Fibroblast of skin of back (primary cell): ENCODE results near the gene MRPL22. TPM values are rescaled to one million over a fixed set of nuclear protein-coding genes. Genes with fewer than 3 reads are reported as not detected.
A peak's percentile ranks its signal among the peaks of the same experiment; 100 is the strongest.
"Not testable (repeated sequence)": the region's sequence is repeated elsewhere in the genome, so short reads cannot be mapped to it uniquely, and the experiment has no call there.

Experiments
- DNase-seq: peaks from one replicate; pipeline ENCODE4 v3.0.0-alpha.2; 2013
- polyA plus RNA-seq, 2 experiments: library from polyadenylated mRNA; unstranded; fragments of 120-200 nt; gene quantifications; one replicate each; pipeline ENCODE4 v1.2.1, GENCODE V29; 2013; ENCODE audit not compliant: insufficient read length in 2 of 2

MRPL22 gene
- polyA plus RNA-seq (2013, experiment 1 of 2; ENCODE audit: insufficient read length), result 41.5 TPM
- 28.2 TPM for polyA plus RNA-seq (2013, experiment 2 of 2; ENCODE audit: insufficient read length)

DNA sequence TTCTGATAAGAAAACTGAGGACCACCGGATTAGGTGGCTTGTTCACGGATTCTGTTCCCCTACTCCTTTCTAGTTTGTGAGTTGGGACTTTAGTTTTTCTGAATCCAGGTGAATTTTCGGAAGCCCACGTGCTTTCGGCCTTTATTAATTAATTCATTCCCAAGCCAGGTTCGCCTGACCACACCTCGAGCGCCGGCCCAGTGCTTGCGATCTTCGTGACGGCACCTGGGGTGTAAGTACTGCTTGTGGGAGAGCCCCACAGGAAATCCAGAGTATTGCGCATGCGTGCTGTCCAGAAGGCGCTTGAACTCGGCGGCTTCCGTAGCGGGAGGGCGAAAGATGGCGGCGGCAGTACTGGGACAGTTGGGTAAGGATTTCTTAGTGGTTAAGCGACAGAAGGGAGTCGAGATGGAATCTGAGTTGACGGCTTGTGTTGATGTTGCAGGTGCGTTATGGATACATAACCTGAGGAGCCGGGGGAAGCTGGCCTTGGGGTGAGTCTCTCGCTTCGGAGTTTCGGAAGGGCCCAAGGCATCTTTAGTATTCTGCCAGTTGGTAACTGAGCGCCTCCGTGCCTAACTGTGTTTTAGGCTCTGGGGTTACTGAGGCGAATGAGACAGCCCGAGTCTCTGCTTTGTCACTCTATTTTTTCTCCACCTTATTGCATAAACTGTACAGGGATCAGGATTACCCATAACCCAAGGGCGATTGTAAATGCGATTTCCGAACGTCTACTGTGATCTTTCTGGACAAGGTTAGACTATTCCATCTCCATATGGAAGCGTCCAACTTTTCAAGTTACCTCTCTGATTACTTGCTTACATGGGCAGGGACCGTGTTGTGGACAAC, at the start of gene MRPL22:
TSS of gene MRPL22 (plus strand) at position 302 of the 849 bp plus-strand sequence. CDS start at position 340, 38 bp downstream.
- DNase-seq, result peak; percentile 92

DNA sequence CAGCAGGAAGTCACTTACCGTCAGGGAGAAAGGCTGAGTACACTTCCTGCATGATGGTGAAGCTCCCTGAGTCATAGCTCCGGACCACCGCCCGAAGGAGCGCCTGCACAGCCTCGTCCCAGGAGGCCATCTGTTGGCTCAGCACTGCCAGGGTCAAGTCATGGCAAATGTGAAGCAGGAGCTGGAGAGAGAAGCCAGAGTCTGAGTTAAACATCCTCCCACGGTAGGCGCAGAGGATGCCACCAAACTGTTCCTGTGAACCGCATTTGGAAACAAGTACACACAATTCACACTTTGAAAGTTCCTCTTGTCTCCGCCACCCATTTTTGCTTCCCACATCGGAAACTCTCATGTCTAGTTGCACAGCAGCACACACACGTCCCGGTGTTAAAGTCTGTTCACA, 48.5 kb upstream of the MRPL22 start:
- DNase-seq, result no peak

DNA sequence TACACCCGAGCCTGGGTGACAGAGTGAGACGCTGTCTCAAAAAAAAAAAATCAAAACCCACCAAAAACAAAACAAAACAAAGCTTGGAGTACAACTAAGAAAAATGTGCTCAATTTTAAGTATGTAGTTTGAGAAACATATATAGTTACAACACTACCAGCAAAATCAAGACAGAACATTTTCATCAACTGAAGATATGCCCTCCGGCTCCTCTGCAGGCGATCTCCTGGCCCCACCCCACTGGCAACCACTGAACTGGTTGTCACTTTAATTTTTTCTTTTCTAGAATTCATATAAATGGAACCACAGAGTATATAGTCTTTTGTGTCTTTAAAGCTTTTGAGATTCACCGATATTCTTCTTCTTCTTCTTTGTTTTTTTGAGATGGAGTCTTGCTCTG, 47.5 kb upstream of the MRPL22 start:
- no peak for DNase-seq

DNA sequence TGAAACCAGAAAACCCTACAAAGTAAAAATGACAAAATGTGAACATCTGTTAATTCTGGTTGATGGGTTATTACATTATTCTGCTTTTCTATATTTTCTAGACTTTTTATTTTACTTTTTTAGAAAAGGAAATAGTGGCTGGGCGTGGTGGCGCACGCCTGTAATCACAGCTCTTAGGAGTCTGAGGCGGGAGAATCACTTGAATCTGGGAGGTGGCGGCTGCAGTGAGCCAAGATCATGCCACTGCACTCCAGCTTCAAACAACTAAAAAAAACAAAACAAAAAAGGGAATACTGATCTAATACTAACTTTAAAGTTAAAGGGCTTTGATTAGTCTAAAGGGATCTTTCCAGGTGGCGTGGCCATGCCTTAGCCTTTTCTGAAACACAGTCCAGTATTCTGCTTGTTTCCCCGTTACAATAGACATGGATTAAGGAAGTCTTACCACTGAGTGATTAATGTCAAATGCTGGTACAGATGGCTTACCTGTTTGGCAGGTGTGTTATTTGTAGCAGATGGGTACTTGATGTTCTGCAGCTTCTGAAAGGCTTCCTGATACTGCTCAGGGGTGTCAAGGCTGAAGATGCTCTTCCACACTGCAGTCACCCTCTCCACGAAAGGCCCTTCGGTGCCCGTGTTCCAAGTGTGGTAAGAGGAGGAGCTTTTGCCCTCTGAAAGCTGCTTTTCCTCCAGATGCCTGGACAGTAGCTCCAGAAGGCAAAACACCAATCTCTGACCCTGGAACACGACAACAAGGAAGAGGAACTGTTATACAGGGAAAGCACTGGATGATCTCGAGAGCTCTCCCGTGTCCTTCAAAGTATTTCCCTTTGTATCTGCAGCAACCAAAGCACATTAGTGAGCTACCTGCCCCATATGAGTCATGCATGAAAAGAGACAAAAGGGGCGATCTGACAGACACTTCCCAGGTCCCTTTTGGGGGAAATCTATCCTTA, 45.0 kb upstream of the MRPL22 start:
- DNase-seq, result no peak

DNA sequence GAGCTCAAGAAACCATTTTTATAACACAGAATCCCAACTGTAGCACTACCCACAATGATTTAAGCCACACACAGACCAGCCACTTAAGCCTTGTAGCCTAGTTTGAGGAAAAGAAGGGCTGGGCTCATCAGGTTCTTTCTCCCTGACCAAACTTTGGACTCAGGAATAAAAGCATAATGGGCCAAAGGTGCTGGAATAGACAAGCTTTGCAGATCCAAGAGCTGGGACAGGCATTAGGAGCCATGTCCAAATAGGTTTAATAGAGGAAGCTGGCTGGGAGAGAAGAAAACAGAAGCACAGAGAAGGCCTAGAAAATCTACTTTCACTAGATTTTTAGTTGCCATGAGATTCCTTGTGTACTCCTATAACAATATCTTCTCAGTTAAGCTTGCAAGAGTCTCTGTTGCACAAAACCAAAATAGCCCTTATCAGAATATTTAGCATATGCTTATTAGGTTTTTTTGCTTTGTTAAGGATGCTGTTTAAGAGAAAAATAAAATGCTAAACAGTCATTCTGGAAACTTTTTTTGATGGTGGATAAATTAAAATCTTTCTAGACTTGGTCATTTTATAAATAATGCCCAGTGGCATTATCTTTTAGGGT, 44.2 kb upstream of the MRPL22 start:
- no peak for DNase-seq

DNA sequence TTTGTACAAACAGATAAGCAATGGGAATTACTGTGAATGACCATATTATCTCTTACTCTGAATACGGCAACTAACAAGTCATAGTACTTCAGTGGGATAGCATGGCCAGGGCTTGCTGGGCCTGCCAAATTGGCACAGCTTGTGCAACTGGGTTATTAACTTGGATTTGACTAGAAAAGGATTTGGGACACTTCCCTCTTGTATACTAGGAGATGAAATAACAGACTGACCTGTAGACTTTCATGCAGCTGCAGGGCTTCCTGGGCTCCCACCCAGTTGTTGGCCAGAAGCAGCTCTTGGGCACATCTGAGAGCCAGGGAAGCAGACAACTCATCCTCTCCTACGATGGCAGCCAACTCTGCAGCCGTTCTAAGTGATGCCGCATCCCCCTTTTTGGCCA, 42.7 kb upstream of the MRPL22 start:
- DNase-seq, result no peak

DNA sequence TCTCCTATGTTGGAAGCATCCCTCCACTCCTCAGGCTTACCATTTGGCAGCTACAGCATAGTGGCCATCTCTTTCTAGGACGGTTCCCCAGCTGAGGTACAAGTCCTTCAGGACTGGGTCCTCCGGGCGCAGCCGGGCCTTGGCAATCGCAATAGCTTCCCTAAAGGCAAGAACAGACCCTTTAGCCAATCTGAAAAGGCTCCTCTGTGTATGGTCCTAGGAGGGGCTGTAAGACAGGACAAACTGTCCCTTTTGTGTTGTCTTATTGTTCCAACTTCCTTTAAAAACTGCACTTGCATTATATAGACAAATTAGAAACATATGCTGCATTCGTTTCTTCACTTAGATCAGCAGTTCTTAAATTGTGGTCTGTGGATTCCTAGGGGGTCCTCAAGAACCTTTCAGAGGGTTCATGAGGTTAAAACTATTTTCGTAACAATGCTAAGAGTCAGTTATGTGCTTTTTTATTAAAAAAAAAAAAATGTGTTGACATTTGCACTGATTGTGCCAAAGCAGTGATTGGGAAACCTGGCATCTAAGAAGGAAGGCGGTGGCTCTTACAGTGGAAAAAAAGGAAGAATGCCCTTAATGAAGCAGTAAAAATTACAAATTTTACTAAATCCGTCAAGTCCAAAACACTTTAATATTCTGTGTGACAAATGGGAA, 41.6 kb upstream of the MRPL22 start:
- DNase-seq, result no peak

DNA sequence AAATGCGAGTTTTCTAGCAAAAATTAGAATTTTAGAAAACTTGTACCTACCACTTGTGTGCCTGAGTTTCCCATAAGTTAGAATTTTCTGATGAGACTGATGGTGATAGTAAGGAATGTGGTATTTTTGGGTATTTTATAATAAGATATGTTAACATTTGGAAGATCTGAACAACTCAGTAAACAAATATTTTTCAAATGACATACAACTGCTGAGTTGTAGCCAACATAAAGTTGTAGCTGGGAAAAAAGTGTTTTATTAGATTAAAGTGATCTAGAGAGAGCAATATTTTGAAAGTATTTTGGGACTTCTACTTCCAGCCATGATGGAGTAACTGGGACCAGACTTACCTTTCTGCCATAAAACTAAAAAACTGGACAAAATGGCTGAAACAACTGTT, 40.8 kb upstream of the MRPL22 start:
- no peak for DNase-seq

DNA sequence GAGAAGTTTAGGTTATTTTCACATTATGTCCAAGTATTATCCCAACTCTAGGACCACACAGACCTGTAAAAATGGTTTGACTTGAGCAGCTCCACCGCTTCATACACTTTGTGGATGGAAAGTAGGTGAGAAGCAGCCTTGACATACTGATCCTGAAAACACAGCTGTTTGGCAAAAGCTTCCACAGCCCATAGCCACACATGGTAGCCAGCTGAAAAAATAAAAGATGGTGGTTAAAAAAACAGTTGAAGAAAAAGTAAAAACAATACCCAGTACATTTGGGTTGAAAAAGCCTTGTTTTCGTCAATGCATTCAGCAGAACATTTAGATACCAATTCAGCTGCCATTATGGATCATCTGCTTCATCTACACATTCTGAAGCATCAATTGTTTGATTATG, 39.6 kb upstream of the MRPL22 start:
- peak; percentile 15 for DNase-seq

DNA sequence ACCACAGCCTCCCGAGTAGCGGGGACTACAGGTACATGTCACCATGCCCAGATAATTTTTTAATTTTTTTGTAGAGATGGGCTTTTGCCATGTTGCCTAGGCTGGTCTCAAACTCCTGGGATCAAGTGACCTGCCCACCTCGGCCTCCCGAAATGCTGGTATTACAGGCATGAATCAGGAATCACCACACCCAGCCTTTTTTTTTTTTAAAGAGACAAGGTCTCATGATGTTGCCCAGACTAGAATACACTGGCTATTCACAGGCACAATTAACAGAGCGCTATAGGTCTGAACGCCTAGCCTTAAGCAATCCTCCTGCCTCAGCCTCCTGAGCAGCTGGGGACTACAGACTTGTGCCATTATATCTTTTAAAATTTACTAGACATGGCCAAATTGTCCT, 39.0 kb upstream of the MRPL22 start:
- DNase-seq, result no peak

DNA sequence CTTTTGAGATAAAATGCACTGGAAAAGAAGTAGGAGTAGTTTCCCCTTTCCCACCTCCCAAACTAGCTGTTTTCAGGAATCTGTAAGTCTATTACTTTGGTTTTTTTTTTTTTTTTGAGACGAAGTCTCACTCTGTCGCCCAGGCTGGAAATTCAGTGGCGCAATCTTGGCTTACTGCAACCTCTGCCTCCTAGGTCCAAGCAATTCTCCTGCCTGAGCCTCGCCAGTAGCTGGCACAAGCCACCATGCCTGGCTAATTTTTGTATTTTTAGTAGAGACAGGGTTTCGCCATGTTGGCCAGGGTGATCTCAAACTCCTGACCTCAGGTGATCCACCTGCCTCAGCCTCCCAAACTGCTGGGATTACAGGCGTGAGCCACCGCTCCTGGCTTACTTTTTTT, 35.3 kb upstream of the MRPL22 start:
- not testable (repeated sequence) for DNase-seq

DNA sequence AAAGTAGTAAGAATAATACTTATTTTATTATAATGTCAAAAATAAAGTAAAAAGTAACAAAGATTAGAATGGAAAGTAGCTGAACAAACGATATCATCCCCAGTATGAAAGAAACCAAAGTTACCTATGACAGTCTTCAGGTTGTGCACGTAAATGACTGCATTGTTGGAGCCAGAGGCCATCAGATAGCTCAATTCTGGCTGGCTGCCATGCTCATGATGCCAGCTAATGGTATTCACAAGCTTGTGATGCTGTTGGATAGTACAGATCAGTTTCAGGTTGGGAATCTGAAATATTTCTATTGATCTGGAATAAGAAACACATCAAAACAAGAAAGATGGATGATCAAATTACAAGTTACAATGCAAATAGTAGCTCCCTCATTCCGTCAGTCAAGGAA, 24.0 kb upstream of the MRPL22 start:
- DNase-seq, result no peak

DNA sequence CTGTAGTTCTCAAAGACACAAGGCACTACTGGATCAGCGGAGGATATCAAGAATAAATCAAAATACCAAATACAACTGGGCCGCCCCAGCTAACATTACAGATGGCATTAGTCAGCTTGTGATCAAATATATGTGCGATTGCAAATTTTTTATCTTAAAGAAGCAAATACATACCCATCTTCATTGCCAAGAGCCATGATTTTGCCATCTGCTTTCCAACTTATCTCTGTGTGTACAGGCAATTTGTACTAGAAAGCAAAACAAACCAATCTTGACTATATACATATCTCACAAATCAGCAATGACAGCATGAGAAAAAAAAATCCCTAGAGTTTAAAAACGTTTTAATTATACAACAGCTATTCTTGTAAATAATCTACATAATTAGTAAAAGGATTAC, 23.1 kb upstream of the MRPL22 start:
- no peak for DNase-seq

DNA sequence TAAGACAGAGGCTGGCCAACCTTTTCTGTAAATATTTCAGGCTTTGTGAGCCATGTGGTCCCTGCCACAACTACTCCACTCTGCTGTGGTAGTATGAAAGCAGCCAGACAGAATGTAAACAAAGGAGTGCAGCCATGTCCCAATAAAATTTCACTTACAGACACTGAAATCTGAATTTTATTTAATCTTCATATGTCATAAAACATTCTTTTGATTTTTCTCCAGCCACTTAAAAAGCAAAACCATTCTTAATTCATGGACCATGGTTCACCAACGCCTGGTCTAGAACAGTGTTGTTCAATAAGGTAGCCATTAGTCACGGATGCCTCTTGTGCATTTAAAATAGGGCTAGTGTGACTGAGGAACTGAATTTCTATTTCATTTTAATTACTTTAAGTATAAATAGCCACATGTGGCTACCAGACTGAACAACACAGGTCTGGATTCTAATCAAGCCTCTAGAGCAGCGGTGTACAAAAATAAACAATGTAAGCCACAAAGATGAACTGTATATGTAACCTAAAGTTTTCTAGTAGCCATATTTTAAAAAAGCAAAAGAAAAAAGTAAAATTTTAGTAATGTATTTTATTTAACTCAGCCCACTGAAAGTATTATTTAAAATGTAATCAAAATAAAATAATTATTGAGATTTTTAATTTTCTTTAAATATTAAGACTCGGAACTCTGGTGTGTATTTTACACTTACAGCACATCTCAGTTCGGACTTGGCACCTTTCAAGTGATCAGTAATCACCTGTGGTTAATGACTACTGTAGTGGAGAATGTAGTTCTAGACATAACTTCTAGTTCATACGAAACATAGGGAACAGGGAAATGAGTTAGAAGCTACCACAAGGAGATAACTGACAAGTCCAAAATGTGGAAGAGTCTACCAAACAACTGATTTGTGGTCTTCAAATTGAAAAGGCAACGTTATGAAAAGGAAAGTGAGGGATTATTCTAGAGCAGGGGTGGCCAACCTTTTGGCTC, 17.1 kb upstream of the MRPL22 start:
- DNase-seq, result no peak

DNA sequence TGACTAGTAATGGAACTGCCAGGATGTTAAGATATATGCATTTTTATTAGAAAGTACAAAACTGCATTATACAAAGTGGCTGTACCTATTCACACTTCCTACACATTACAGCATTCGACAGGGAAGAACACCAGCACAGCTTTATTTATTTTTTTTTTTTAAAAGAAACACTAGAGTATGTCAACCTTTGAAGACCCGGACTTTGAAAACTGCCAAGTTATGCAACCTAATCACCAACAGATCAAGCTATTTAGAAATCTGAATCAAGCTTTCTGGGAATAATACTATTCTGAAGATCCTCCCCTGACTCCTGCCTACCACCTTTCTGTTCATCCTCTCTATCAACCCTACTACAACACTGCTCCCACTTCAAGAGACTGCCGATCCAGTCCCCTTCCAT, 7.3 kb upstream of the MRPL22 start:
- DNase-seq, result no peak

DNA sequence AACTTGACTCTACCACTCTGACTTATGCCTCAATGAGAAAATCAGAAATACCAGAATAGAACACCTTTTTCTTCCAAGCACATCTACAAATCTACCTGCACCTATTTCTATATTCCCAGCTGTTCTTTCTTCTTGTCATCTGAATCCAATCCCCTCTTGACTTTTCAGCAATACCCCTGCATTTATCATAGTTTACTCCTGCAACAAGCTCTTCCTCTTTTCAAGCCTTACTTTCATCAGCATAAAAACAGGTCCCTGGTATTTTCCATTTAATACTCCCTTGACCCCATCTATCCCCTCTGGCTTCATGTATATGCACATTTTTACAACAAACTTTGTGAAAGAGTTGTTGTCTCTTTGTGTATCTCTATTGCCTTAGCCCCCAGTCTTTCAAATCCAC, 6.0 kb upstream of the MRPL22 start:
- DNase-seq, result no peak

DNA sequence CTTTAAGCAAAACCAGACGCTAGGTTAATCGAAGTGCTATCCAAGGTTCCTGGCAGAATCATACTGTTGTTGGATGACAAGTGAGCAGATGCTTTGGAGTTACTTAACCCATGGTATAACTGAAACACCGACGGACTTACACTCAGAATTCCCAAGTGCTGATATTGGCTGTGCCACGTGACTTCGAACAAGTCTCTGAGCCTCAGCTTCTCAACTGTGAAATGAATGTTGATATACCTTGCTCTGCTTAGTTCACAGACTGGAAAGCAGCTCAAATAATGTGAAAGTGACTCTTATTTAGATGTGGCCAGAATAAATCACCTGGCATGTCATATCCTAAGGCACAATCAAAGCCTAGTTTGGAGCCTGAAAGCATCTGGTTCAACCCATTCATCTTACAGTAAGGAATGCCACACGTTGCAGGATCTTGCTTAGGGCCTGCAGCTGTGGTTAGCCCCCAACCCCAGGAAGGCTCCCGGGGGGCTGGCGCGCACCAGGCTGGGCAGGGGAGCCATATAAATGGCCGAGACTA, 3.6 kb upstream of the MRPL22 start:
- DNase-seq, result no peak

DNA sequence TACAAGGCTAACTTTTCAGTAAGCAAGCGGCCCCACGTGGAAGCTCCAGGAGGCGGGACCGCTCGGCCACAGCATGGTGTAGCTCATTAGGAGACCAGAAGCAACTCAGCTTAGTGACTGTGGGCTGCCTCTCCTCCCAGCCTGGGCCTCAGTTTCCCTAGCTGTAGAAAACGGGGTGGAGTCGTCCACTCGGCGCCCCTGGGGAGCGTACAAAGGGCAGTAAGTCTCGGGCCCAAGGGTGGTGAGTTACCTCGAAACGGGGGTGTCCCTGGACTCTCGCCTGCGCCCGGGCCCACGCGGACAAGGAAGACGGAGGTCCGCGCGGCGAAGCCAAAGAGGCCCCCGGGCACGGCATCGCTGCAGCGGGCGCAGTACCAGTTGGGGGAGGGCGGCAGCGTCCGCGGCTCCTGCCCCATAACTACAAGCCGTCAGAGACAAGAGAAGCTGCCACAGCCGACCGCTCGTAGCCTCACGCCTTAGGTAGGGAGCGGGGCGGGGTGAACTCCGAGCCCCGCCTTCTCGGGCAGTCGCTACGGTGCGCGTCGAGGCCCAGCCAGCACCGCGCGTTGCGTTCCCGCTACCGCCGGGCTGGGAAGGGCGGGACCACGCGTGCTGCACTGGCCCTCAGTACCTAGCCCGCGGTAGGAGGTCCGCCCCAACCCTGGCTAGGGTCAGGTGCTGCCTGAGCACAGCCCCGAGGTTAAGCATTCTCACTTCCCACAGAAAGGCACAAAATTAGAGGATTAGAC, 3.0 kb upstream of the MRPL22 start, which contains the start of gene GEMIN5:
TSS of gene GEMIN5 (minus strand) at position 494 of the 749 bp plus-strand sequence. CDS start at position 416, 78 bp downstream.
- DNase-seq, result peak; percentile 85

DNA sequence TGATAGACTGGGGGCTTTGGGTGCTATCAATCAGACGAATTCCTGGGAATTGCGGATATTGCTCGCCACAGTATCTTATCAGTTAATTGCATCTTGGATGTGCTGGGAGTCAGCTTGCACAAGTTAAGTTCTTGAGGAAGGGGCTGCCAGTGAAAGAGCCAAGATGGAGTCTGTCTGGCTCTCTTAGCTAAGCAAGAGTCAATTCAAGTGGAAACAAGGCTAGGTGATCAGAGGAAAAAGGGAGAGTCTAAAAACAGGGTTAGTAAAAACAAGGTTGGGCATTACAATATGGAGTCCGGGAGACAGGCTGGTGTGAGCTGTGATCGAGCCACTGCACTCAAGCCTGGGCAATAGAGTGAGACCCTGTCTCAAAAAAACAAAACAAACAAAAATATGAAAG, 1.5 kb upstream of the MRPL22 start:
- not testable (repeated sequence) for DNase-seq

DNA sequence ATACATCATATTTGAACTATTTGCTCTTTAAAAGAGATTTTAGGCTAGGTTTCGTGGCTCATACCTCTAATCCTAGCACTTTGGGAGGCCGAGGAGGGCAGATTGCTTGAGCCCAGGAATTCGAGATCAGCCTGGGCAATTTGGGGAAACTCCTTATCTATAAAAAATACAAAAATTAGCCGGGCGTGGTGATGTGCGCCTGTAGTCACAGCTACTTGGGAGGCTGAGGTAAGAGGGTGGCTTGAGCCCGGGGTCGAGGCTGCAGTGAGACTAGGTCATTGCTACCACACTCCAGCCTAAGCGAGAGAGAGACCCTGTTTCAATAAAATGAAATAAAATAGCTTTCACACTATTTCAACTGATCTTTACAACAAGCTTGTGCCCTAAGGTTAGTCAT, 500 bp upstream of the MRPL22 start:
- DNase-seq, result no peak
